ENCODE measurements around the gene TNFAIP1. TPM values are rescaled to one million over a fixed set of nuclear protein-coding genes. Genes with fewer than 3 reads are reported as not detected.

Gene TNFAIP1
- total and polyA plus RNA-seq, 2 of the 4 experiments (the other 2 are of a cell fraction): 49.1 to 62.9 TPM

DNA sequence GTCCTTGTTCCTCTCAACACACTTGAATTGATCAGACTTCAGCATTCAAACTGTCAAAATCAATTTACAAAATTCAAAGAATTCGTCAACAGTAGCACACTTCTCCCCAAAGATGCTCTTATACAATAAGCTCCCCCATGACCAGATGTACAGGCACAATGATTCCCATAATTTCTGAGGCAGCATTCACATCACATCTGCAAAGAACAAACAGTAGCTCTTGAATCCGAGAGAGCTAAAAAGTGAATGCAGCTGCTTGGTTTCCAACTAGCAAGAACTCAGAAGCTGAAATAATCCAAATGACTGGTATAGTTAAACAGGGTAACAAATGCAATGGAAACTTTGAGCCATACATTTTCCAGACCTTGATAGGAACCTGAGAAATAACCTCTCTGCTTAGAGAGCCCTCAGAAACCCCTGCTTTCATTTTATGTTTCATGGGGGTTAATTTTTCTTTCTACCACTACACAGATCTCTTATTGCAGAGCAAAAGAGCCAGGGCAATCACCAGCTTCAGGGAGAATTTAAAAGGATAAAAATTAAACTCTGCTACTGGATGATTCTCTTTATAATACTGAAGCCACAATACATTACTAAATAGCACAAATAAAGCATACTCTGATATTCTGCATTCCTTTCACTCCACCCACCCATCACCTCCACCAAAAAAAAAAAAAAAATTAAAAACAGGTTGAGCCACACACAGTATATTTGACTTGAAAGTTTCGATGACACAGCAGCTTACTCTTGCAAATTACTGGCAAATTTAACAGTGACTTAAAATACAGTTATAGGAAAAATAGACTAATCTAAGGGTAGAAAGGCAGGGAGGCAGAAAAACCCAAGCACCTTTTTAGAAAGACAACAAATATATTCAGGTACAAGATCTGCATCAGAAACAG is 39.6 kb upstream of the TNFAIP1 start:
- Histone ChIP-seq H3K14ac (replicated peaks; ENCODE audit: low read depth, low read length) (no peak overlapping the region), H3K4me3 (ENCODE audit: insufficient read depth, low read depth, low read length) (no peak overlapping the region), H4K8ac (ENCODE audit: low read depth in 2 of 2, low read length in 2 of 2) (no peak overlapping the region), H3K18ac (ENCODE audit: low read depth, low read length) (no peak overlapping the region), H2AFZ (replicated peaks; ENCODE audit: low read length, poor library complexity) (no peak overlapping the region), H3K4me1 (ENCODE audit: control insufficient read depth, insufficient read depth, low read length) (no peaks in the 10 kb centered on the region), H3K56ac (ENCODE audit: extremely low read depth, insufficient read depth, low read length) (no peak overlapping the region), H3K9me1 (ENCODE audit: insufficient read depth, low read length) (no peaks in the 10 kb centered on the region), H4K91ac (ENCODE audit: insufficient read depth, low read depth, low read length) (no peak overlapping the region), H2AK9ac (replicated peaks; ENCODE audit: low read depth, low read length, poor library complexity) (no peak overlapping the region), H4K20me1 (ENCODE audit: insufficient read depth, low read length) (no peaks in the 10 kb centered on the region), H4K5ac (ENCODE audit: low read depth, low read length) (no peak overlapping the region), H3K27me3 (ENCODE audit: control insufficient read depth, insufficient read depth, low read length) (peaks cover 8% of the 10 kb centered on the region), H2BK5ac (ENCODE audit: low read depth, low read length, poor library complexity, severe bottlenecking) (no peak overlapping the region), H2BK15ac (ENCODE audit: low read depth, low read length) (no peak overlapping the region), H3K27ac (ENCODE audit: insufficient read depth, low read length) (no peak overlapping the region), H3K23ac (ENCODE audit: low read depth, low read length) (no peak overlapping the region), H2BK20ac (ENCODE audit: low read depth, low read length) (no peak overlapping the region), H3K36me3 (ENCODE audit: control insufficient read depth, insufficient read depth, low read length) (no peaks in the 10 kb centered on the region), H3K9me3 (ENCODE audit: control insufficient read depth, insufficient read depth, low read length) (no peaks in the 10 kb centered on the region), H2AK5ac (ENCODE audit: low read depth, low read length) (no peak overlapping the region), H2BK120ac (ENCODE audit: low read depth, low read length) (no peak overlapping the region), H3K4ac (ENCODE audit: low read depth, low read length) (no peak overlapping the region), H3K79me1 (ENCODE audit: low read depth in 1 of 2, low read length in 2 of 2) (no peaks in the 10 kb centered on the region), H3K4me2 (ENCODE audit: low read depth, low read length) (no peak overlapping the region), H3K9ac (ENCODE audit: low read depth, low read length) (no peak overlapping the region)
- ATAC-seq (ENCODE audit: low read depth): no peak
- intact Hi-C loops (cut with micrococcal nuclease): no loop called here
- dilution Hi-C loops (cut with HindIII; ENCODE audit: low sequenced_read_pairs, unreplicated experiment): no loop called here
- in situ Hi-C loops (cut with MboI; ENCODE audit: low sequenced_read_pairs): no loop called here
- POLR2A ChIA-PET (ENCODE audit: unreplicated experiment): no interaction called here
- no peak for TF ChIP-seq POLR2A (IDR thresholded peaks at IDR 0.05; ENCODE audit: low read depth, low read length)
- TF ChIP-seq RCOR1 (IDR thresholded peaks at IDR 0.05; ENCODE audit: insufficient replicate concordance, low read length): no peak
- TF ChIP-seq SMC3 (IDR thresholded peaks at IDR 0.05; ENCODE audit: low read depth, low read length): no peak
- TF ChIP-seq FOS (IDR thresholded peaks at IDR 0.05; ENCODE audit: low read depth, low read length): no peak
- no peak for TF ChIP-seq MAFK (IDR thresholded peaks at IDR 0.05; ENCODE audit: low read depth, low read length)
- no peak for TF ChIP-seq CEBPB (IDR thresholded peaks at IDR 0.05; ENCODE audit: low read depth, low read length)
- TF ChIP-seq, protein P1, sequence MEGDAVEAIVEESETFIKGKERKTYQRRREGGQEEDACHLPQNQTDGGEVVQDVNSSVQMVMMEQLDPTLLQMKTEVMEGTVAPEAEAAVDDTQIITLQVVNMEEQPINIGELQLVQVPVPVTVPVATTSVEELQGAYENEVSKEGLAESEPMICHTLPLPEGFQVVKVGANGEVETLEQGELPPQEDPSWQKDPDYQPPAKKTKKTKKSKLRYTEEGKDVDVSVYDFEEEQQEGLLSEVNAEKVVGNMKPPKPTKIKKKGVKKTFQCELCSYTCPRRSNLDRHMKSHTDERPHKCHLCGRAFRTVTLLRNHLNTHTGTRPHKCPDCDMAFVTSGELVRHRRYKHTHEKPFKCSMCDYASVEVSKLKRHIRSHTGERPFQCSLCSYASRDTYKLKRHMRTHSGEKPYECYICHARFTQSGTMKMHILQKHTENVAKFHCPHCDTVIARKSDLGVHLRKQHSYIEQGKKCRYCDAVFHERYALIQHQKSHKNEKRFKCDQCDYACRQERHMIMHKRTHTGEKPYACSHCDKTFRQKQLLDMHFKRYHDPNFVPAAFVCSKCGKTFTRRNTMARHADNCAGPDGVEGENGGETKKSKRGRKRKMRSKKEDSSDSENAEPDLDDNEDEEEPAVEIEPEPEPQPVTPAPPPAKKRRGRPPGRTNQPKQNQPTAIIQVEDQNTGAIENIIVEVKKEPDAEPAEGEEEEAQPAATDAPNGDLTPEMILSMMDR (conservative IDR thresholded peaks at IDR 0.05; ENCODE audit: low read depth, low read length): no peak
- TF ChIP-seq RAD21 (IDR thresholded peaks at IDR 0.05; ENCODE audit: low read length): no peak
- TF ChIP-seq, protein P2, sequence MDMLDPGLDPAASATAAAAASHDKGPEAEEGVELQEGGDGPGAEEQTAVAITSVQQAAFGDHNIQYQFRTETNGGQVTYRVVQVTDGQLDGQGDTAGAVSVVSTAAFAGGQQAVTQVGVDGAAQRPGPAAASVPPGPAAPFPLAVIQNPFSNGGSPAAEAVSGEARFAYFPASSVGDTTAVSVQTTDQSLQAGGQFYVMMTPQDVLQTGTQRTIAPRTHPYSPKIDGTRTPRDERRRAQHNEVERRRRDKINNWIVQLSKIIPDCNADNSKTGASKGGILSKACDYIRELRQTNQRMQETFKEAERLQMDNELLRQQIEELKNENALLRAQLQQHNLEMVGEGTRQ (IDR thresholded peaks at IDR 0.05; ENCODE audit: low read depth, low read length): no peak
- no peak for TF ChIP-seq RFX5 (IDR thresholded peaks at IDR 0.05; ENCODE audit: low read depth, low read length)
- TF ChIP-seq BHLHE40 (IDR thresholded peaks at IDR 0.05; ENCODE audit: low read depth, low read length): no peak
- TF ChIP-seq, protein P3, sequence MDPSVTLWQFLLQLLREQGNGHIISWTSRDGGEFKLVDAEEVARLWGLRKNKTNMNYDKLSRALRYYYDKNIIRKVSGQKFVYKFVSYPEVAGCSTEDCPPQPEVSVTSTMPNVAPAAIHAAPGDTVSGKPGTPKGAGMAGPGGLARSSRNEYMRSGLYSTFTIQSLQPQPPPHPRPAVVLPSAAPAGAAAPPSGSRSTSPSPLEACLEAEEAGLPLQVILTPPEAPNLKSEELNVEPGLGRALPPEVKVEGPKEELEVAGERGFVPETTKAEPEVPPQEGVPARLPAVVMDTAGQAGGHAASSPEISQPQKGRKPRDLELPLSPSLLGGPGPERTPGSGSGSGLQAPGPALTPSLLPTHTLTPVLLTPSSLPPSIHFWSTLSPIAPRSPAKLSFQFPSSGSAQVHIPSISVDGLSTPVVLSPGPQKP (IDR thresholded peaks at IDR 0.05; ENCODE audit: borderline replicate concordance, low read depth, low read length): no peak
- TF ChIP-seq NFE2L2 (IDR thresholded peaks at IDR 0.05; ENCODE audit: low read depth, low read length): no peak
- no peak for TF ChIP-seq CHD1 (IDR thresholded peaks at IDR 0.05; ENCODE audit: low read depth, low read length)
- no peak for DNase-seq
- 65% methylated on average over 2 of the region's 3 CpGs; no CpG with 5 or more reads in 1 of the 2 experiments for WGBS, 2 experiments (ENCODE audit: extremely low coverage in 2 of 2, insufficient read length in 1 of 2)
- CTCF ChIA-PET: no interaction called here
- BruUV-seq (replicated peaks): no TSS peak

Measured in IMR-90 (cell line).